Endothelial cell of umbilical vein (primary cell): ENCODE data around the gene SIM2. TPM values are rescaled to one million over a fixed set of nuclear protein-coding genes. Genes with fewer than 3 reads are reported as not detected.
"Not testable (repeated sequence)": the region's sequence is repeated elsewhere in the genome, so short reads cannot be mapped to it uniquely, and the experiment has no call there.

ENCODE experiments used
- BruUV-seq: library from RNA; stranded (reverse); fragments of 400-500 nt; replicated peaks from 2 replicates; lab custom pipeline; 2021; lab: Mats Ljungman, UMichigan
- CTCF ChIA-PET: fragments of 300-600, 350-600 bp; sonication (Branson Sonifier 250); formaldehyde crosslinking; loops from one replicate; lab custom pipeline; 2021; ENCODE audit warnings: antibody characterized with exemption, inconsistent platforms; lab: Charles Lee
- POLR2A ChIA-PET: fragments of 300-600, 350-600 bp; sonication (Branson Sonifier 250); formaldehyde crosslinking; loops from one replicate; lab custom pipeline; 2021; ENCODE audit warnings: antibody characterized with exemption, inconsistent platforms; lab: Charles Lee
- DNase-seq: peaks from one replicate; pipeline ENCODE4 v3.0.0-alpha.2; 2011; ENCODE audit warnings: low read depth, low spot score
- FAIRE-seq: peaks from 2 replicates; lab custom pipeline; 2011; peaks lifted over from hg19 to GRCh38; lab: Jason Lieb, UNC
- H2AFZ ChIP-seq: 2 replicates; pipeline ENCODE4 v1.6.0; 2012; ENCODE audit warnings: low read depth, low read length, control low read depth, inconsistent platforms
- H3K27ac ChIP-seq: 2 replicates; pipeline ENCODE4 v1.5.1; 2011; ENCODE audit warnings: low read depth, mild to moderate bottlenecking, control low read depth, low read length, moderate library complexity; ENCODE audit not compliant: insufficient read depth
- H3K27me3 ChIP-seq, 2 experiments: 2 replicates each; pipeline versions ENCODE4 v1.6.0 to v1.6.1; 2011; ENCODE audit warnings: low read length in 2 of 2, mixed read lengths in 1 of 2; ENCODE audit not compliant: control insufficient read depth in 2 of 2, insufficient read depth in 2 of 2
- H3K36me3 ChIP-seq, 2 experiments: 2 replicates in 1 of 2; 3 replicates in 1 of 2; pipeline ENCODE4 v1.5.1; 2011; ENCODE audit warnings: low read length in 2 of 2, mild to moderate bottlenecking in 1 of 2, moderate library complexity in 1 of 2; ENCODE audit not compliant: control insufficient read depth in 2 of 2, insufficient read depth in 2 of 2; ENCODE audit errors: extremely low read depth in 1 of 2
- H3K4me1 ChIP-seq: 3 replicates; pipeline ENCODE4 v1.5.1; 2011; ENCODE audit warnings: mild to moderate bottlenecking, low read length; ENCODE audit not compliant: control insufficient read depth, insufficient read depth; ENCODE audit errors: extremely low read depth
- H3K4me2 ChIP-seq: 2 replicates; pipeline ENCODE4 v1.6.1; 2011; ENCODE audit warnings: low read length, control low read depth, mixed read lengths; ENCODE audit not compliant: insufficient read depth
- H3K4me3 ChIP-seq, 3 experiments: fragments of 200-600 bp in 1 of 3; sonication (generic), shearing (Covaris generic) in 1 of 3; replicated peaks in 1 of 3; 2 replicates each; pipeline ENCODE4 v1.5.1; 2011 to 2016; ENCODE audit warnings: control low read depth in 3 of 3, low read length in 3 of 3, mild to moderate bottlenecking in 2 of 3, inconsistent platforms in 1 of 3, low read depth in 1 of 3, moderate library complexity in 1 of 3; ENCODE audit not compliant: insufficient read depth in 1 of 3
- H3K79me2 ChIP-seq: 2 replicates; pipeline ENCODE4 v1.6.0; 2012; ENCODE audit warnings: low read length, inconsistent platforms; ENCODE audit not compliant: control insufficient read depth, insufficient read depth
- H3K9ac ChIP-seq: replicated peaks from 2 replicates; pipeline ENCODE3; 2011; ENCODE audit warnings: low read length, control low read depth; ENCODE audit not compliant: insufficient read depth; ENCODE audit errors: extremely low read depth
- H3K9me1 ChIP-seq: replicated peaks from 3 replicates; pipeline ENCODE4 v1.6.0; 2011; ENCODE audit warnings: mild to moderate bottlenecking, low read length; ENCODE audit not compliant: control insufficient read depth, insufficient read depth; ENCODE audit errors: extremely low read depth
- H3K9me3 ChIP-seq: replicated peaks from 2 replicates; pipeline ENCODE4 v1.5.1; 2012; ENCODE audit warnings: low read length, inconsistent platforms; ENCODE audit not compliant: control insufficient read depth, insufficient read depth
- H4K20me1 ChIP-seq: replicated peaks from 2 replicates; pipeline ENCODE3; 2011; ENCODE audit warnings: mild to moderate bottlenecking, low read length; ENCODE audit not compliant: control insufficient read depth, insufficient read depth; ENCODE audit errors: extremely low read depth
- EZH2 ChIP-seq: IDR thresholded peaks from 2 replicates; pipeline ENCODE4 v1.6.1; 2012; ENCODE audit warnings: borderline replicate concordance, low read depth, mild to moderate bottlenecking, moderate library complexity, low read length, inconsistent platforms; ENCODE audit not compliant: severe bottlenecking
- FOS ChIP-seq: IDR thresholded peaks from 2 replicates; pipeline ENCODE4 v1.6.1; 2011; ENCODE audit warnings: mild to moderate bottlenecking, low read length, moderate library complexity, borderline replicate concordance; ENCODE audit not compliant: insufficient read depth
- GATA2 ChIP-seq: IDR thresholded peaks from 2 replicates; pipeline ENCODE4 v1.7.0; 2011; ENCODE audit warnings: low read depth, mild to moderate bottlenecking, moderate library complexity, mixed read lengths, low read length; ENCODE audit not compliant: insufficient read length, insufficient read depth
- JUN ChIP-seq: IDR thresholded peaks from 2 replicates; pipeline ENCODE4 v1.6.1; 2011; ENCODE audit warnings: borderline replicate concordance, low read depth; ENCODE audit not compliant: insufficient read length, insufficient read depth
- MYC ChIP-seq: IDR thresholded peaks from one replicate; pipeline ENCODE4 v1.6.1; 2011; ENCODE audit warnings: mild to moderate bottlenecking, low read depth, low read length
- POLR2A ChIP-seq: IDR thresholded peaks from 2 replicates; pipeline ENCODE4 v1.6.1; 2012; ENCODE audit warnings: low read depth, mild to moderate bottlenecking, control low read depth, low read length
- POLR2AphosphoS5 ChIP-seq: IDR thresholded peaks from 2 replicates; pipeline ENCODE4 v1.6.1; 2012; ENCODE audit warnings: low read depth, mild to moderate bottlenecking, control low read depth, low read length, moderate library complexity; ENCODE audit not compliant: insufficient read depth
- dilution Hi-C: fragments of 300-500 bp; cut with MboI; formaldehyde crosslinking; loops from one replicate; pipeline ENCODE4 v1.15.0; 2019; ENCODE audit warnings: low sequenced_read_pairs; ENCODE audit not compliant: extremely low pct_ligation_motif_present
- intact Hi-C: fragments of 100-400 bp; cut with micrococcal nuclease; formaldehyde crosslinking; loops from one replicate; pipeline ENCODE4 v1.10.0; 2022
- polyA plus RNA-seq, 4 experiments: library from polyadenylated mRNA; depleted of rRNA in 3 of 4; stranded (reverse) in 3 of 4; unstranded in 1 of 4; fragments of >200 nt; gene quantifications; 2 replicates each; pipeline versions ENCODE4 v1.2.1 to v1.2.3, GENCODE V29; 2011 to 2012; ENCODE audit warnings: missing spikeins in 1 of 4
- total RNA-seq: library from RNA; stranded (reverse); gene quantifications from 2 replicates; pipeline ENCODE4 v1.2.3, GENCODE V29; 2021
- TF ChIP-seq, protein P1 (sequence below): IDR thresholded peaks from 2 replicates; pipeline ENCODE4 v1.6.1; 2011; ENCODE audit not compliant: insufficient read depth, insufficient read length
- TF ChIP-seq, protein P2 (sequence below), 2 donors: IDR thresholded peaks; 1 replicate in 1 of 2; 2 replicates in 1 of 2; pipeline ENCODE4 v1.5.1; 2011; ENCODE audit warnings: low read length in 2 of 2, mild to moderate bottlenecking in 2 of 2, moderate library complexity in 2 of 2, control low read depth in 1 of 2, inconsistent platforms in 1 of 2, low read depth in 1 of 2; ENCODE audit not compliant: insufficient read depth in 1 of 2; ENCODE audit errors: extremely low read depth in 1 of 2

Gene SIM2
- total and polyA plus RNA-seq, 2 donors (not counting 3 experiments of a cell fraction or from before 2014, with no cell fraction given): not detected

DNA sequence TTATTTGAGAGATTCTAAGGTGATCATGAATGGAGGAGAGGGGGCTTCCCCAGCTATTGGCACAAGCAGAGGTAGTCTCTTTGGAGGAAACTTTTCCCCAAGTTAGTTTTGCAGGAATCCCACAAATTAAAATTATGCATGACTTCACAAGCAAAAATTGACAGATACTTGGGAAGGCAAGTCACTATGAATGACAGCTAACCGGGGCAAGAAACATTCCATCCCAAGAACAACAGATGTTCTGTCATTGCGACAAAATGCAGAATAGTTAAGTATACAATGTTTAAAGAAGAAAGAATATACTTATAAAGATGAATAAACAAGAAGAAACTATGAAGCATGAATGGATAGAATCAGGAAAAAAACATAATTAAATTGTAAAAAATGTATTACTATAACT, 27.1 kb upstream of the SIM2 start:
- no peak overlapping the region for H3K9ac ChIP-seq
- no TSS peak for BruUV-seq
- no peaks in the 10 kb centered on the region for H3K36me3 ChIP-seq
- no peaks in the 10 kb centered on the region for H3K79me2 ChIP-seq
- dilution Hi-C loops (no loop called here), intact Hi-C loops (no loop called here)
- POLR2A ChIA-PET: no interaction called here
- H2AFZ ChIP-seq: no peak overlapping the region
- FAIRE-seq: no peak
- H3K9me1 ChIP-seq: no peaks in the 10 kb centered on the region
- no peak for TF ChIP-seq MYC
- no peak for TF ChIP-seq FOS
- TF ChIP-seq, protein P1, sequence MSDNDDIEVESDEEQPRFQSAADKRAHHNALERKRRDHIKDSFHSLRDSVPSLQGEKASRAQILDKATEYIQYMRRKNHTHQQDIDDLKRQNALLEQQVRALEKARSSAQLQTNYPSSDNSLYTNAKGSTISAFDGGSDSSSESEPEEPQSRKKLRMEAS: no peak
- no peak for TF ChIP-seq POLR2AphosphoS5
- no peak for TF ChIP-seq GATA2
- no peak for TF ChIP-seq EZH2
- TF ChIP-seq, protein P2, sequence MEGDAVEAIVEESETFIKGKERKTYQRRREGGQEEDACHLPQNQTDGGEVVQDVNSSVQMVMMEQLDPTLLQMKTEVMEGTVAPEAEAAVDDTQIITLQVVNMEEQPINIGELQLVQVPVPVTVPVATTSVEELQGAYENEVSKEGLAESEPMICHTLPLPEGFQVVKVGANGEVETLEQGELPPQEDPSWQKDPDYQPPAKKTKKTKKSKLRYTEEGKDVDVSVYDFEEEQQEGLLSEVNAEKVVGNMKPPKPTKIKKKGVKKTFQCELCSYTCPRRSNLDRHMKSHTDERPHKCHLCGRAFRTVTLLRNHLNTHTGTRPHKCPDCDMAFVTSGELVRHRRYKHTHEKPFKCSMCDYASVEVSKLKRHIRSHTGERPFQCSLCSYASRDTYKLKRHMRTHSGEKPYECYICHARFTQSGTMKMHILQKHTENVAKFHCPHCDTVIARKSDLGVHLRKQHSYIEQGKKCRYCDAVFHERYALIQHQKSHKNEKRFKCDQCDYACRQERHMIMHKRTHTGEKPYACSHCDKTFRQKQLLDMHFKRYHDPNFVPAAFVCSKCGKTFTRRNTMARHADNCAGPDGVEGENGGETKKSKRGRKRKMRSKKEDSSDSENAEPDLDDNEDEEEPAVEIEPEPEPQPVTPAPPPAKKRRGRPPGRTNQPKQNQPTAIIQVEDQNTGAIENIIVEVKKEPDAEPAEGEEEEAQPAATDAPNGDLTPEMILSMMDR (IDR thresholded peaks at IDR 0.05; ENCODE audit: extremely low read depth in 1 of 2, insufficient read depth in 1 of 2, low read depth in 1 of 2, low read length in 2 of 2): no peak
- TF ChIP-seq POLR2A: no peak
- TF ChIP-seq JUN: no peak
- no peaks in the 10 kb centered on the region for H4K20me1 ChIP-seq
- H3K27ac ChIP-seq: no peak overlapping the region
- no peak overlapping the region for H3K4me2 ChIP-seq
- peaks cover 11 to 22% of the 10 kb centered on the region in 2 experiments for H3K27me3 ChIP-seq
- CTCF ChIA-PET: no interaction called here
- no peaks in the 10 kb centered on the region for H3K9me3 ChIP-seq
- no peaks in the 10 kb centered on the region for H3K4me1 ChIP-seq
- no peak overlapping the region for H3K4me3 ChIP-seq
- no peak for DNase-seq

DNA sequence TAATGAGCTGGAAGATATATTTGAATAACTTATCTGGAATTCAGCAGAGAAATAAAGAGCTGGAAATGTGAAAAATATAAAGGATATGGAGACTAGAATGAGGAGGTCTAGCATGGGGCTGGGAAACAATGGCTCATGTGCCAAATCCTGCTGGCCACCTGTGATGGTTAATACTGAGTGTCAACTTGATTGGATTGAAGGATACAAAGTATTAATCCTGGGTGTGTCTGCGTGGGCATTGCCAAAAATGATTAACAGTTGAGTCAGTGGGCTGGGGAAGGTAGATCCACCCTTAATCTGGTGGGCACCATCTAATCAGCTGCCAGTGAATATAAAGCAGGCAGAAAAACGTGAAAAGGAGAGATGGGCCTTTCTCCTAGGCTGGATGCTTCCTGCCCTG, 26.6 kb upstream of the SIM2 start:
- H3K79me2 ChIP-seq, H3K4me3 ChIP-seq, H4K20me1 ChIP-seq, dilution Hi-C loops, BruUV-seq, H3K9ac ChIP-seq, H3K27ac ChIP-seq, H3K9me3 ChIP-seq, H2AFZ ChIP-seq, intact Hi-C loops, H3K4me1 ChIP-seq, POLR2A ChIA-PET, FAIRE-seq, DNase-seq, H3K36me3 ChIP-seq, H3K4me2 ChIP-seq, H3K9me1 ChIP-seq, CTCF ChIA-PET: not testable (repeated sequence)
- peaks cover 13 to 26% of the 10 kb centered on the region in 2 experiments for H3K27me3 ChIP-seq
